Epidermal melanocyte (primary cell): Measurements from ENCODE around the gene MRPL12.
"Not testable (repeated sequence)": the region's sequence is repeated elsewhere in the genome, so short reads cannot be mapped to it uniquely, and the experiment has no call there.

Source experiments
- DNase-seq: peaks from one replicate; pipeline ENCODE4 v3.0.0; 2011; ENCODE audit warnings: low spot score; ENCODE audit not compliant: insufficient read length

Gene MRPL12

DNA sequence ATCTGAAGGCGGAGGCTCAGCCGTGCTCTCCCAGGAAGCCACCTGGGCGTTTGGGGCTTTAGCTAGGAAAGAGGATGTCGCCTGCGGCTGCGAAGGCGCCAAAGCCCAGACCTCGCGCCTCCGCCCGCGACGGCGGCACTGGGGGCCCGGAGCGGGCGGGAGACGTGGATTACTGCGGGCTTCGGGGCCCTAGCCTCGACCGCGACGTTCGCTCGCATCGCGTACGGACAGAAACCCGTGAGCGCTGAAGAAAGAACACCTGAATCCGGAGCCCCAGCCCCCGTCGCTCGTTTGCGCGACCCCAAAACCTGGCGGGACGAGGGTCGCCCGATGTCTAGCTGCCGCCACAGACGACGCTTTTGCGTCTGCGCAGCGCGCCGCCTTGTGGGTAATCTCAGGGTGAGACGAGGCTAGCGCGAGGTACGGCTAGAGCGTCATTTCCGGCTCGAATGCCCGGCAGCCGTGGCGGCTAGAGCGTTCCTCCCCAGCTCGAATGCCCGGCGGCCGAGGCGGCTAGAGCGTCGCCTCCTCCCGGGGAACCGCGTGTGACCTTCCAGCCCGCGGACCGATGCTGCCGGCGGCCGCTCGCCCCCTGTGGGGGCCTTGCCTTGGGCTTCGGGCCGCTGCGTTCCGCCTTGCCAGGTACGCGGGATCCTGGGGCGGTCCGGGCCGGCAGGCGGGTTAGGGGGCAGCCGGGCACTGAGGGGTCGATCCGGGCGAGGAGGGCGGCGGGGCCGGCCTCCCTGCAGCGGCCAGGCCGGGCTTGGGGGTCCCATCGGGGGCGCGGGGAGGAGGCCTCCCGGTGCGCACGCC, at the start of gene MRPL12:
TSS of gene MRPL12 (plus strand) at position 434 of the 813 bp plus-strand sequence. CDS start at position 569, 135 bp downstream.
- DNase-seq = peak; percentile 100

DNA sequence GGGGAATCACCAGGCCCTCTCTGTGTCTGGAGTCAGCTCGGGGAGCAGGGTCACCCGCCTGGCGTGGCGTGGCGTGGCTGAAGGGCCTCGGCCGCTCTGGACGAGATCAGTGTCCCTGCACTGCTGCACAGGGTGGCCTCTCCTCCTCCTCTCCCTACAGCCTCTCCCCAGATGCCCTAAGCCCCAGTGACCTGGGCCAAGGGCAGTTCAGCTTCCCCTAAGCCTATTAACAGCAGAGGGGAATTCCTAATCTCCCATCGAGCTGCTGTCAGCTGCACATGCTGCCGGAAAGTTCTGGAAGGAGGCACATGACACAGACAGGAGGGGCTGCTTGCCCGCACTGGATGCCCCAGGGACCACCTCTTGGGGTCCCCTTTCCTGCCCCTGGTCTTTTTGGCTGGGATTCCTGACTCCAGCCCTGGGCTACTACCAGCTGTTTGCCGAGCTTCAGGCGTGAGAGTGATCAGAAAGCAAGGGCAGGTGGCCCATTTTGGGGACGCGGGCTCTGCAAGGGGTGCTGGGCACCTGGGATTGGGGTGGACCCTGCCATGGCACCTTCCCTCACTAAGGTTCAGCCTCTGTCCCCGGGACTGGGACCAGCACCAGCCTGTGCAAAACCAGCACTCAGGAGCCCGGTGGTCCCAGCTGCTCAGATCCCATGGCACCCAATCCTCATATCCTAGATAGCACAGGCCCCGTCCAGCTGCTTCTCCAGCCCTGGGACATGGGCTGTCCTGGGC, 47.6 kb upstream of the MRPL12 start:
- no peak for DNase-seq

GRCh38 chr17:81656118-81656743, 46.9 kb upstream of the MRPL12 start, which contains the start of gene PDE6G:
Gene PDE6G (minus strand): TSS chr17:81656542. CDS start chr17:81653305, 3,237 bp downstream.
- no peak for DNase-seq

- DNase-seq = no peak
These were observed 46.3 kb upstream of the MRPL12 start for GRCh38 chr17:81656835-81657234.

DNA sequence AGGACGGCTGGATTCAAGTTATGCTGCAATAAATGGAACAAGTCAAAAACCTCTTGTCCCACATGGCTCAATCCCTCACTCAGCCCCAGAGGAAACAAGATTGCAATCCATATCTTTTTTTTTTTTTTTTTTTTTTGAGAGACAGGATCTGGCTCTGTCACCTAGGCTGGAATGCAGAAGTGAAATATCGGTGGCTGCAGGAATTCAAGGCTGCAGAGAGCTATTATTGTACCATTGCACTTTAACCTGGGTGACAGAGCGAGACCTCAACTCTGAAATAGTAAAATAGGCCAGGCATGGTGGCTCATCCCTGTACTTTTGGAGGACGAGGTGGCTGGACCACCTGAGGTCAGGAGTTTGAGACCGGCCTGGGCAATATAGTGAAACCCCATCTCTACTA, 44.1 kb upstream of the MRPL12 start:
- no peak for DNase-seq

DNA sequence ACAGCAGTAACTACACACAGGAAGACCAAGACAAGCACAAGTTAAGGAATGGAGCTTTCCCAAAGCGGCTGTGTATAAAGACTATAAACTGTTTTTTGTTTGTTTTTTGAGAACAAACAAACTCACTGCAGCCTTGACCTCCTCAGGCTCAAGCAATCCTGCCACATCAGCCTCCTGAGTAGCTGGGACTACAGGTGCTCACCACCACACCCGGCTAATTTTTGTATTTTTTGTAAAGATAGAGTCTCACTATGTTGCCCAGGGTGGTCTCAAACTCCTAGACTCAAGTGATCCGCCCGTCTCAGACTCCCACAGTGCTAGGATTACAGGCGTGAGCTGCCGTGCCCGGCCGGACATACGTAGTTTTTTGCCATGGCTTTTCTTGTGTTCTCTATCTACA, 42.7 kb upstream of the MRPL12 start:
- no peak for DNase-seq

DNA sequence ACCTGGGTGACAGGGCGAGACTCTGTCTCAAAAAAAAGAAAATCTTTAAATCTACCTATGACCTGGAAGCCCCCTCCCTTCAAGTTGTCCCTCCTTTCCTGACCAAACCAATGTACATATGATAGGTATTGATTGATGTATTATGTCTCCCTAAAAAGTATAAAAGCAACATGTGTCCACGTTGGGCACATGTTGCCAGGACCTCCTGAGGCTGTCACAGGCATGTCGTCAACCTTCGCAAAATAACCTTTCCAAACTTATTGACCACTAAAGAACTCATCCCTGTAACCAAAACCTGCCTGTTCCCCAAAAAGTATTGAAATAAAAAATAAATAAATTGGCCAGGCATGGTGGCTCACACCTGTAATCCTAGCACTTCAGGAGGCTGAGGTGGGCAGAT, 41.2 kb upstream of the MRPL12 start:
- no peak for DNase-seq

GRCh38 chr17:81664051-81664470, 39.1 kb upstream of the MRPL12 start:
- no peak for DNase-seq

- no peak for DNase-seq
These were observed 37.7 kb upstream of the MRPL12 start for GRCh38 chr17:81665205-81666091.

DNA sequence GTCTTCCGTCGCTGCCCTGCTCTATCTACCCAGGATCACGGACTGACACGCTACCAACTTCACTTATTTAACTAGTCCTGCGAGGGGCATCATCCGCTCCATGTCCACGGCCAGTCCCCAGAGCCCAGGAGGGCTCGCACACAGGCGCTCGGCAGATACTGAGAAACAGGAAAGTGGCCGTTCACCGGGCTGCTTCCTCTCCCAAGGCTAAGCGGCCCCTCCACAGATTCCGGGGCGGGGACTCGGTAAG, 37.1 kb upstream of the MRPL12 start:
- no peak for DNase-seq

DNA sequence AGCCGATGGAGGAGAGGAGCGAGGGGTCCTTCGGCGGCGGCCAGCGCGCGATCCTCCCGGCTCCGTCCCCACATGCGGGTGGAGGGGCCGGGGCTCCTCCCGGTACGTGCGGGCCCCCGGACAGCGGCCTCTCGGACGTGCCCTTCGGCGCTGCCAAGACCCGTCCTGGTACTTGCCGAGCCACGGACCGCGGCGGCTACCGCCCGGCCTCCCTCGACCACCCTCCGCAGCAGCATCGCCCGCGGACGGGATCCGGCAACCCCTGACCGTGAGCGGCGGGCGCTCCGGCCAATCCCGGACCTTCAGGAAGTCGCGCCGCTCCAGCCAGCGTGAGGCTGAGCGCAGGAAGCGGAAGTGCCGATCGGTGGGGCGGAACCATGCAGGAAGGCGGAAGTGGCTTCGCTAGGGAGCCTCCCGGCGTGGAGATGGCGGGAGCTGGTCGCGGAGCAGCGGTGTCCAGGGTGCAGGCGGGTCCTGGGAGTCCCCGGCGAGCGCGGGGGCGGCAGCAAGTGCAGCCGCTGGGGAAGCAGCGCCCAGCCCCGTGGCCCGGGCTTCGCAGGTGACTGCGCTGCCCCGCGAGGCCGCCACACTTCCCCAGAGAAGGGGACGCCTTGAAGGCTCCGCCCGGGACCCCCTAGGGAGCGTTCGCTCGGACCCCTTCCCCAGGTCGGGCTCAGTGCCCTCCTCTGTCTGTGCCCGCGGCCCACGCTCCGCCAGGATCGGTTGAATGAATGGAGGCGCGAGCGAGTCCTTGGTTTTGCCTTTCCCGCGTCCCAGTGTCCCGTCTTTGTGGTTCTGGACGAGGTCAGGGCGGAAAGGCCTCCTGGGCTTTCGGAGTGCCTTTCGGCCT, 36.6 kb upstream of the MRPL12 start, which contains the start of the genes CCDC137 and OXLD1:
TSS of gene CCDC137 (plus strand) at position 396 of the 850 bp plus-strand sequence. CDS start at position 426, 30 bp downstream.
TSS of gene OXLD1 (minus strand) at position 264 of the 850 bp plus-strand sequence. CDS start at position 236, 28 bp downstream.
- peak; percentile 96 for DNase-seq

DNA sequence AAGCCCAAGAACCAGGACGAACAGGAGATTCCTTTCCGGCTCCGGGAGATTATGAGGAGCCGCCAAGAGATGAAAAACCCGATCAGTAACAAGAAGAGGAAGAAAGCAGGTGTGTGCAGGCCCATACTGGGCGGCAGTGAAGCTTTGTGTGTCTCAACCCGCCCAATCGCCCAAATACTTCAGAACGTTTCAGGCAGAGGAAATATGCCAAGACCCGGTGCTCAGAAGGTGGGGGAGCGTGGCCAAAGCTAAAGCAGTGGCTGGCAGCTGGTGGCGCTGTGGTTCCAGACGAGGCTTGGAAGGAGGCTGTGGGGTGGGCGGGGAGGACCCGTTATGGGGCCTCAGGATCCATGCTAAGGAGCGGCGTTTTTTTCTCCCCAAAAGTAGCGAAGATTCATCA, 35.4 kb upstream of the MRPL12 start:
- no peak for DNase-seq

DNA sequence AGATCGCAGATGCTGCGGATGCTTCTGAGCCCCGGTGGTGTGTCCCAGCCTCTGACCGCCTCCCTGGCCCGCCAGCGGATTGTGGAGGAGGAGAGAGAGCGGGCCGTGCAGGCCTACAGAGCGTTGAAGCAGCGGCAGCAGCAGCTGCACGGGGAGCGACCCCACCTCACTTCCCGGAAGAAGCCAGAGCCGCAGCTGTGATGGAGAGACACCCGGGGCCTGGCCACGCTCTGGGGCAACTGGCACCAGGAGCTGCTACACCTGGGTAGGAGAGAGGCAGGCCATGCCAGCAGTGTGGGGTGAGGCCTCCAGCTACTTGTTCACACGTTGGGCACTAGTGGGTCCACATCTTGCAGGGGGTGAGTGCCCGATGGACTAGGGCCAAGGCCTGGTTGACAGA, 30.7 kb upstream of the MRPL12 start:
- DNase-seq = no peak

DNA sequence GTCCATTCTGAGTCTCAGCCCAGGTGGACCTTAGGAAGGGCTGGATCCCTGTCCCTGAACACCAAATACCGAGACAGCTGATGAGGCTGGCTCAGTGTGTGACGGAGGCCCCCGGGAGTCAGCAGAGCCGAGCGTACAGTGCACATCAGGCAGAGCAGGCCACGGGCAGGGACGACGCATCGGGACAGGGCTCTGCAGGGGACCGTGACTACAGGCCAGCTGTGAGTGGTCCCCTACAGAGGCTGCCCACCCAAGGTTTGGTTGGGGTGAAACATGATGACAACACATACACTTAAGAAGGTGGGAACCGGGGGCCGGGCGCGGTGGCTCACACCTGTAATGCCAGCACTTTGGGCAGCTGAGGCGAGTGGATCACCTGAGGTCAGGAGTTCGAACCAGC, 30.2 kb upstream of the MRPL12 start:
- DNase-seq = no peak

GRCh38 chr17:81673561-81674258, 29.5 kb upstream of the MRPL12 start:
- DNase-seq = no peak

- not testable (repeated sequence) for DNase-seq
These were observed 27.5 kb upstream of the MRPL12 start for GRCh38 chr17:81675515-81676221.

DNA sequence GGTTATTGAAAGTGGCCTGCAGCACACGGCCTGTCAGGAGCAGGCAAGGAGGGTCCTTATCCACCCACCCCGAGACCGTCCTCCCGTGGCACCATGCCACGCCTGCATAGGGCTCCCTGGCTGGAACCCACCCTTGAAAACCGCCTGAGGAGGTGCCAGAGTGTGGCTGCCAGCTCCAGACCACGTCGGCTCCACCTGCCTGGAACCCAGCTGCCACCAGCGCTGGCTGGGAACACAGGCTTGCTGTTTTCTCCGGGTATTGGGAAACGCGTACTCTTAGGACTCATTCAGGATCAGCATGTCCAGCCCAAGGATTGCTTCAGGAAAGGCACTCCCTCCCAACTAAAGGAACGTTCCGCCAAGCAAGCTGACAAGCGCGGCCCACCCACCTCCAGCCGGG, 26.3 kb upstream of the MRPL12 start:
- no peak for DNase-seq

DNA sequence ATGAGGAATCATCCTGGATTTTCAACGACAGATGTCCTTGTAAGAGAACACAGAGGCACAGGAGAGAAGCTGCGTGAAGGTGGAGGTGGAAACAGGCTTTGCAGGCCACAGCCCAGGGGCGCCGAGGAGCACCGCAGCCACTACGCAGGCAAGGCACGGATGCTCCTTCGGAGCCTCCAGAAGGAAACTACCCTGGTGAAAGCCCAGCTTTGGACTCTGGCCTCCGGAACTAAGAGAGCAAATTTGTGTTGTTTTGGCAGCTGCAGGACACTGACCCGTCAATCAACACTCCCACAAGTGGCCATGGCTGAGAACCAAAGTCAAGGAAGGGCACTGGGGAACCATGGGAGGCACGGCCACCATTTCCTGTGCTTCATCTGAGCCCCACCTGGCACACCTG, 23.0 kb upstream of the MRPL12 start:
- DNase-seq = no peak

DNA sequence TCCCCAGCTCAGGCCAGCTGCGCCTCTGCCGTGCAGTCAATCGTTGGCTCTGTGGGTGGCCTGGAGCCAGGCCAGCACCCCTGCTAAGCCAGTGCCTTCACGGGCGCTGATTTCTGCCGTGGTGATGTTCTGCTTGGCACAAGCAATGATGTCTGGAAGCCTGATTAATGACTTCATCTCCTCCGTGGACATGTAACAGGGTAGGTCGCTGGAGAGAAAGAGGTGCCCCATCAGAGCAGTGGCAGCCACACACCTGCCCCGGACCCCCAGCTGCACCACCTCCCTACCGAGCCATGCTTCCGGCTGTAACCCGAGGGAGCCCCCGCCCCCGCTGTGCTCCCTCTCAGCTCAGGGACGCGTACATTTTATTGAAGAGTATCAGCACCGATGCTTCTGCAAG, 21.5 kb upstream of the MRPL12 start:
- no peak for DNase-seq
